Vagina (tissue), 2 donors: Measurements from ENCODE around the gene SMARCD3. TPM values are rescaled to one million over a fixed set of nuclear protein-coding genes. Genes with fewer than 3 reads are reported as not detected.

Experiments used
- DNase-seq, 2 donors: peaks; one replicate each; pipeline ENCODE4 v3.0.0-alpha.2; 2017; ENCODE audit errors: extremely low spot score in 2 of 2
- H3K27ac ChIP-seq: fragments of 200-600 bp; sonication (generic); one replicate; pipeline ENCODE4 v1.5.1; 2019
- H3K27me3 ChIP-seq: fragments of 200-600 bp; sonication (generic); one replicate; pipeline ENCODE4 v1.5.1; 2019
- H3K36me3 ChIP-seq, 2 donors: fragments of 200-600 bp; sonication (generic); one replicate each; pipeline ENCODE4 v1.5.1; 2017 to 2019
- H3K4me1 ChIP-seq: fragments of 200-600 bp; sonication (generic); one replicate; pipeline ENCODE4 v1.5.1; 2019
- H3K4me3 ChIP-seq, 2 donors: fragments of 200-600 bp; sonication (generic); 1 replicate in 1 of 2; 2 replicates in 1 of 2; pipeline ENCODE4 v1.5.1; 2016 to 2019
- H3K9me3 ChIP-seq: fragments of 200-600 bp; sonication (generic); one replicate; pipeline ENCODE4 v1.5.1; 2019
- POLR2A ChIP-seq, 2 donors: fragments of 450-650 bp; IDR thresholded peaks; one replicate each; pipeline ENCODE4 v1.6.1; 2017; ENCODE audit warnings: antibody characterized with exemption in 2 of 2, mild to moderate bottlenecking in 2 of 2, moderate library complexity in 2 of 2
- POLR2AphosphoS5 ChIP-seq, 2 donors: sonication (generic); formaldehyde crosslinking; IDR thresholded peaks; one replicate each; pipeline ENCODE4 v1.9.0; 2017; ENCODE audit warnings: antibody characterized with exemption in 2 of 2, mild to moderate bottlenecking in 2 of 2, low read depth in 1 of 2; ENCODE audit not compliant: insufficient read depth in 1 of 2
- intact Hi-C: fragments of 100-400 bp; cut with DNase I; formaldehyde crosslinking; loops from one replicate; pipeline ENCODE4 v1.15.1; 2023
- total RNA-seq: library from RNA; depleted of rRNA; stranded (reverse); fragments of >200 nt; gene quantifications from one replicate; pipeline ENCODE4 v1.2.3, GENCODE V29; 2016
- TF ChIP-seq, protein P1 (sequence below), 3 experiments: fragments of 450-650 bp in 2 of 3; fragments of 200-600 bp in 1 of 3; sonication (generic) in 1 of 3; IDR thresholded peaks; one replicate each; pipeline ENCODE4 v1.5.1; 2017 to 2019; ENCODE audit warnings: antibody characterized with exemption in 3 of 3, mild to moderate bottlenecking in 2 of 3, moderate library complexity in 2 of 3

Gene SMARCD3
- total RNA-seq, 1 donor from 2014 or later, result 39.8 TPM

DNA sequence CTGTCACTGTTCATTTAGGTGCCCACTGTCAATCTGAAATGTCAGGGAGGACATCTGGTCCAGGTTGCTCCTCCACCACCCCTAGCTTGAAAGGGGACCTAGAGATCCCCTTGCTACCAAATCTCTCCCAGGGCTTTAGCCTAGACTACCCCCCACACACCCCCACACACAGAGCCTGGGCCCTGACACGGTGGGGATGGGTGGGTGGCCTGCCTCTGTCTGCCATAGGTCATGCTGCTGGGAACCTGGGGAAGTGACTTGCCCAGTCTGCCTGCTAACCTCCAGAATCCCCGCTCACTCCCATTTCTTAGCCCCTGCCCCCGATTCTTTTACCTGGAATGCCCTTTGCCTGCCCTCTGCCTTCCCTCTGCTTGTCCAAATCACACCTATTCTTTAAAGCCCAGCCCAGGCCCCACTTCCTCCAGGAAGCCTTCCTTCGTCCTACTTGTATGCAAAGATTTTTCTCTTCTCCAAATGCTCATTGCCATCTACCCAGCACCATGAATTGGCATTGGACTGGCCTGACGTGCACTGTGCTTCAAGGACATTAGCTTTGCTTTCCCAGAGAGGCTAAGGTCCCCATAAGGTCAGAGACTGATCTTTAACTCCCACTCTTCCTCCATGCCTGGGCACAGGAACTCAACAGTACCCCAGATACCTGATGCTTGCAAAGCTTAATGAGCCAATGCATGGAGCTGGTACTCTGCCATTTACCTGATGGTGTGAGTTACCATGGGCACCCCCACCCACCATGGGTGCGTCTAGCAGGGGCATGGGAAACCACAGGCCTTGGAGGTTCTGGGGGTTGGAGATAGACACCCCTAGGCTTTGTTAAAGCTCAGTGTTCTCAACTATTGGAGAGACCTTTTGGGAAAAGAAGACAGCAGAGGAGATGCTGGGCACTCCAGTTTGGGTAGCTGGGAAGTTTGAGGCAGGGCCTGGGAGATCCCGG is 2.0 kb upstream of the SMARCD3 start:
- peak overlapping the region; percentile 94 for H3K27ac ChIP-seq
- no peaks in the 10 kb centered on the region for H3K27me3 ChIP-seq
- peak overlapping the region; percentile 61 to 69 for H3K4me3 ChIP-seq
- peaks cover 63% of the 10 kb centered on the region for H3K4me1 ChIP-seq
- no peak for DNase-seq
- intact Hi-C loops, result loop anchor here (2.0 kb wide), 1 partner anchor 706 kb away; the partner anchor contains the start of gene GALNTL5
- H3K36me3 ChIP-seq, result no peaks in the 10 kb centered on the region
- H3K9me3 ChIP-seq, result no peaks in the 10 kb centered on the region
- TF ChIP-seq POLR2A (IDR thresholded peaks at IDR 0.05) (no peak), POLR2AphosphoS5 (IDR thresholded peaks at IDR 0.05; ENCODE audit: insufficient read depth in 1 of 2, low read depth in 1 of 2) (no peak)
- TF ChIP-seq, protein P1, sequence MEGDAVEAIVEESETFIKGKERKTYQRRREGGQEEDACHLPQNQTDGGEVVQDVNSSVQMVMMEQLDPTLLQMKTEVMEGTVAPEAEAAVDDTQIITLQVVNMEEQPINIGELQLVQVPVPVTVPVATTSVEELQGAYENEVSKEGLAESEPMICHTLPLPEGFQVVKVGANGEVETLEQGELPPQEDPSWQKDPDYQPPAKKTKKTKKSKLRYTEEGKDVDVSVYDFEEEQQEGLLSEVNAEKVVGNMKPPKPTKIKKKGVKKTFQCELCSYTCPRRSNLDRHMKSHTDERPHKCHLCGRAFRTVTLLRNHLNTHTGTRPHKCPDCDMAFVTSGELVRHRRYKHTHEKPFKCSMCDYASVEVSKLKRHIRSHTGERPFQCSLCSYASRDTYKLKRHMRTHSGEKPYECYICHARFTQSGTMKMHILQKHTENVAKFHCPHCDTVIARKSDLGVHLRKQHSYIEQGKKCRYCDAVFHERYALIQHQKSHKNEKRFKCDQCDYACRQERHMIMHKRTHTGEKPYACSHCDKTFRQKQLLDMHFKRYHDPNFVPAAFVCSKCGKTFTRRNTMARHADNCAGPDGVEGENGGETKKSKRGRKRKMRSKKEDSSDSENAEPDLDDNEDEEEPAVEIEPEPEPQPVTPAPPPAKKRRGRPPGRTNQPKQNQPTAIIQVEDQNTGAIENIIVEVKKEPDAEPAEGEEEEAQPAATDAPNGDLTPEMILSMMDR (IDR thresholded peaks at IDR 0.05), result no peak

- intact Hi-C loops, result loop anchor here (2.0 to 5.0 kb wide), 2 partner anchors 53 to 707 kb away; partner anchors contain the start of gene GALNTL5
- DNase-seq, result no peak
- H3K27ac ChIP-seq, result peak overlapping the region; percentile 94
- no peaks in the 10 kb centered on the region for H3K27me3 ChIP-seq
- peak in 1 of 2 donors; percentile 50 for TF ChIP-seq POLR2AphosphoS5 (IDR thresholded peaks at IDR 0.05; ENCODE audit: insufficient read depth in 1 of 2, low read depth in 1 of 2)
- no peak for TF ChIP-seq POLR2A (IDR thresholded peaks at IDR 0.05)
- H3K9me3 ChIP-seq, result no peaks in the 10 kb centered on the region
- peak overlapping the region; percentile 56 to 64 for H3K4me3 ChIP-seq
- peaks cover 70% of the 10 kb centered on the region for H3K4me1 ChIP-seq
- H3K36me3 ChIP-seq, result no peaks in the 10 kb centered on the region
Observed at GRCh38 chr7:151249732-151250072, 1.2 kb upstream of the SMARCD3 start.

DNA sequence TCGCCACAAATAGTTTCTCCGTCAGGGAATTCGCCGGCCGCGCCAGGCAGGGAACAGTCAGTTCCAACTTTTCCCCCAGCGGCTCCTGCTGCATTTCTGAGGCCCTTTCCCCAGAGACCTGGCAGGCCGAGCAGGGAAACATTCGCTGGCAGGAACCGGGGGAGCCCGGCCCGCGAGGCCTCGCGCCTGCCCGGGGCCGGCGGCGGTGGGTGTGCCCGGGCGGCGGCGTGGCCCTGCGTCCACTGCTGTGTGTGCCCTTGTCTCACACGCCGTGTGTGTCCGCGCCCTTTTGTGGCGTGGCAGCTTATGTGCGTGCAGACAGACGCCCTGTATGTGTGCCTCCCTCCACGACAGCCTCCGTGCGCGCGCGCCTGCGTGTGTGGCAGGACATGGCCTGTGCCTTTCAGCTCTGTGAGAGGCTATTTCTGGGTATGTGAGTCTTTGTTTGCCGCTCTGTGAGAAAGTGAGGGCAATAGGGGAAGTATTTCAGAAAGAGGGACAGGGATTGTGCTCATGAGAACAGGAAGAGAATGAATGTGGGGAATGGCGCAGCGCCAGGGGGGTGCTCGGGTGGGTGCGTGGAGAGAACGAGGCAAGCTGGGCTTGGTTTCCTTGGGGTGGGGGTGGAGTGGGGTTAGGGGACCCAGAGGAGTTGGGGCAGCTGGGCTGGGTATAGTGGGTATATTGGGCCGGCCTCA is 689 bp upstream of the SMARCD3 start:
- Histone ChIP-seq H3K36me3 (no peaks in the 10 kb centered on the region), H3K4me3 (peak overlapping the region; percentile 56 to 64), H3K27me3 (no peaks in the 10 kb centered on the region), H3K4me1 (peaks cover 75% of the 10 kb centered on the region), H3K27ac (peak overlapping the region; percentile 94), H3K9me3 (no peaks in the 10 kb centered on the region)
- no peak for DNase-seq
- intact Hi-C loops, result loop anchor here (5.0 kb wide), 1 partner anchor 53 kb away; no protein-coding TSS in a partner anchor
- TF ChIP-seq POLR2AphosphoS5 (IDR thresholded peaks at IDR 0.05; ENCODE audit: insufficient read depth in 1 of 2, low read depth in 1 of 2), result peak in 1 of 2 donors; percentile 50
- TF ChIP-seq, protein P1 (IDR thresholded peaks at IDR 0.05), result no peak

GRCh38 chr7:151247611-151248345 is 716 bp downstream of the SMARCD3 start:
- Histone ChIP-seq H3K4me3 (peak overlapping the region; percentile 56 to 64), H3K36me3 (no peaks in the 10 kb centered on the region), H3K27ac (peak overlapping the region; percentile 94), H3K4me1 (peaks cover 83% of the 10 kb centered on the region), H3K9me3 (no peaks in the 10 kb centered on the region), H3K27me3 (no peaks in the 10 kb centered on the region)
- intact Hi-C loops, result loop anchor here (5.0 kb wide), 1 partner anchor 55 kb away; no protein-coding TSS in a partner anchor
- no peak for DNase-seq
- TF ChIP-seq POLR2AphosphoS5 (IDR thresholded peaks at IDR 0.05; ENCODE audit: insufficient read depth in 1 of 2, low read depth in 1 of 2), result no peak
- no peak for TF ChIP-seq POLR2A (IDR thresholded peaks at IDR 0.05)
- TF ChIP-seq, protein P1 (IDR thresholded peaks at IDR 0.05), result no peak
